Measurements from ENCODE around the gene INTS11.

INTS11 gene

DNA sequence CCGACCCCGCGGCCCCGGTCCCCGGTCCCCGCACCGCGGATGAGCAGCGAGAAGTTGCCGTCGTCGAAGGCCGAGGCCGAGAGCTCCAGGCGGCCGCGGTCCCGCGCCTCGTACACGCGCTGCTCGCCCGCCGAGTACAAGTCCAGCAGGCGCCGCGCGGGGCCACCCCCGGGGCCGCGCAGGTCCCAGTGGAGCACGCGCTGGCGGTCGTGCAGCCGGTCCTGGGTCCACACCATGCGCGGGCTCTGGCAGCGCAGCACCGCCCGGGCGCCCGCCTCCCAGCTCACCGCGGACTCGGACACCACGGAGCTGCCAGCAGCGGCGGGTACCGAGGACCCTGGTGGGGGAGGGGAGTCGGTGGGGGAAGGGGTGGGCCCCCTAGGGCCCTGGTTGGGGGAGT is 31.0 kb upstream of the INTS11 start:
- TF ChIP-seq, protein P1, sequence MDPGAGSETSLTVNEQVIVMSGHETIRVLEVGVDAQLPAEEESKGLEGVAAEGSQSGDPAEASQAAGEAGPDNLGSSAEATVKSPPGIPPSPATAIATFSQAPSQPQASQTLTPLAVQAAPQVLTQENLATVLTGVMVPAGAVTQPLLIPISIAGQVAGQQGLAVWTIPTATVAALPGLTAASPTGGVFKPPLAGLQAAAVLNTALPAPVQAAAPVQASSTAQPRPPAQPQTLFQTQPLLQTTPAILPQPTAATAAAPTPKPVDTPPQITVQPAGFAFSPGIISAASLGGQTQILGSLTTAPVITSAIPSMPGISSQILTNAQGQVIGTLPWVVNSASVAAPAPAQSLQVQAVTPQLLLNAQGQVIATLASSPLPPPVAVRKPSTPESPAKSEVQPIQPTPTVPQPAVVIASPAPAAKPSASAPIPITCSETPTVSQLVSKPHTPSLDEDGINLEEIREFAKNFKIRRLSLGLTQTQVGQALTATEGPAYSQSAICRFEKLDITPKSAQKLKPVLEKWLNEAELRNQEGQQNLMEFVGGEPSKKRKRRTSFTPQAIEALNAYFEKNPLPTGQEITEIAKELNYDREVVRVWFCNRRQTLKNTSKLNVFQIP (CRISPR knock-in tag; IDR thresholded peaks at IDR 0.05; ENCODE audit: borderline replicate concordance, low read depth): no peak
- TF ChIP-seq SNAI2 (CRISPR knock-in tag; IDR thresholded peaks at IDR 0.05): 0 out of 2 replicates have a peak, but pooled peaks have one; percentile 57
- ATAC-seq: peak; percentile 25

DNA sequence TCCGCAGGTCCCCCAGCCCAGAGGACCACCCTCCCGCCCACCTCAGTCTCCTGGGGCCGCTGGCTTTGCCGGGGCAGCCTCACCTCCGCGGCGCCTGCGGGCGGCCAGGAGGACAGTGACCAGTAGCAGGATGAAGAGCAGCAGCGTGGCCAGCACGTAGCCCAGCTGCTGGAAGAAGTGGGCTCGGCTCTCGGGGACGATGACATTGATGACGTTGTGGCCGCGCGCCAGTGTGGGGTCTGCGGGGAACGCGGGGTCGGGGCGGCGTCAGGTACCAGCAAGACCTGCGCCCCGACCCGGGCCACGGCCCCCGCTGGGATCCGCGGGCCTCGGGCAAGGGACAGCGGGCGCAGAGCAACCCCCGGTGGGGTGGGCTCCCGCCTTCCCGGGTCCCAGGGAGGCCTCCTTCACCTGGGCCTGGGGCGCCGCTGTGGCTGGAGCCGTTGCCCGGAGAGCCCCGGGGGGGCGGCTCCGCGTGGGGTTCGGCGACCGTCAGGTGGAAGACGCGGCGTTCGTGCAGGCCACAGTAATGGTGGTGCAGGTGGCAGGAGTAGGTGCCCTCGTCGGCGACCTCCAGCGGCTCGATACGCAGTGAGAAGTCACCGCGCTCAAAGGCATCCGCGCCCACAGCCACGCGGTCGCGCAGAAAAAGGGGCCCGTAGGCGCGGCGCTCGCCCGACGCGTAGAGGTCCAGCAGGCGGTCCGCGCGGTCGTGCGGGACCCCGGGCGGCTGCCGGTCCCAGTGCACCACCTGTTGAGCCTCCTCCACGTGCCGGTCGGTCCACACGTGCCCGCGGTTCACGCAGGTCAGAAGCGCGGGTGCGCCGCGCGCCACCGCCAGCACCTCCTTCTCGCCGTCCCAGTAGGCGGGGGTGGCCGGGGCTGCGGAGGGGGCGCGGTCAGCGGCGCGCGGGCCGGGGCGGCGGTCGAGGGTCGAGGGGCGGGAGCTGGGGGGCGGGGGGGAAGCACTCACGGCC is 30.1 kb upstream of the INTS11 start:
- ATAC-seq: peak; percentile 6; the same call in 1 of the 3 replicates
- TF ChIP-seq ZNF565 (CRISPR knock-in tag; conservative IDR thresholded peaks at IDR 0.05; ENCODE audit: low read depth) (no peak), ZFP30 (CRISPR knock-in tag; IDR thresholded peaks at IDR 0.05) (no peak), ISL1 (CRISPR knock-in tag; IDR thresholded peaks at IDR 0.05) (no peak), CSDC2 (CRISPR knock-in tag; IDR thresholded peaks at IDR 0.05) (no peak), ZNF70 (CRISPR knock-in tag; IDR thresholded peaks at IDR 0.05) (no peak), SNAI2 (CRISPR knock-in tag; IDR thresholded peaks at IDR 0.05) (no peak), TCF4 (CRISPR knock-in tag; IDR thresholded peaks at IDR 0.05; ENCODE audit: borderline replicate concordance) (no peak), ARNTL (CRISPR knock-in tag; IDR thresholded peaks at IDR 0.05; ENCODE audit: borderline replicate concordance, low read depth) (no peak), RARB (CRISPR knock-in tag; IDR thresholded peaks at IDR 0.05) (no peak), ZFP3 (CRISPR knock-in tag; IDR thresholded peaks at IDR 0.05) (no peak), OSR1 (CRISPR knock-in tag; IDR thresholded peaks at IDR 0.05) (no peak)
- TF ChIP-seq, protein P1 (CRISPR knock-in tag; IDR thresholded peaks at IDR 0.05; ENCODE audit: borderline replicate concordance, low read depth): no peak

DNA sequence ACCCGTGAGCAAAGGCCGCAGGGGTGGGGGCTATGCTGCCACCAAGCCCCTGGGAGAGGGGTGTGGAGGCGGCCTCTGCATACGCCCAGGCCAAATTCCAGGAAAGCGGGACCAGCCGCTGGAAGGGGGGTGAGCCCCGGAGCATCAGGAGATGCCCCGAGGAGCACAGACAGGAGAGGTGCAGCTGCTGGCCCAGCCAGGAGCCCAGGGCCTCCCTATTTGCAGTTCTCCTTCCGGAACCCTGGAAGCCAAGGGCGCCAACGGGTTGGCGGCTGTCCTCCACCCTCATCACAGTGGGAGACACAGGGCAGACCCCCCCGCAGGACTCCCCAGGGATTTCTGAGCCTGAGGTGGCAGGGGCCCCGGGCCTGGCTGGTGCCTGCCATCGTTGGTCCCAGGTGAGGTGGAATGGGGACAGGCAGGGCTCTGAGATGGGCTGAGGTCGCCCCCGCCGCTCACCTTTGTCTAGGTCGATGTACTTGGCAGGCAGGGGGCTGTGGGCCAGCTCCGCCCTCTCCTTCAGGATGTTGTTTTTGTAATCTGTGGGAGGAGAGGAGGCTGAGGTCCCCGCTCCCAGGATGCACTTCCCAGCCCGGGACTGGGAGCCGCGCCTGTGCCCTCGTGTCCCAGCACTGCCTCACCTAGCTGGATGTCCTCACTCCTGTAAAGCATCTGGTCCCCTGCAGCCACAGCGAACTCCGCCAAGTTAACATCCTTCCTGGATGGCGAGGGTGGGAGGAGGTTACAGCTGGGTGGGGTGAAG is 29.1 kb upstream of the INTS11 start:
- no peak for ATAC-seq
- TF ChIP-seq BACH2 (CRISPR knock-in tag; IDR thresholded peaks at IDR 0.05; ENCODE audit: borderline replicate concordance) (no peak), ARNTL (CRISPR knock-in tag; IDR thresholded peaks at IDR 0.05; ENCODE audit: borderline replicate concordance, low read depth) (no peak), RARB (CRISPR knock-in tag; IDR thresholded peaks at IDR 0.05) (no peak), ZNF70 (CRISPR knock-in tag; IDR thresholded peaks at IDR 0.05) (no peak), ZC3H10 (CRISPR knock-in tag; IDR thresholded peaks at IDR 0.05) (no peak), ZNF565 (CRISPR knock-in tag; conservative IDR thresholded peaks at IDR 0.05; ENCODE audit: low read depth) (no peak), ZNF8 (CRISPR knock-in tag; IDR thresholded peaks at IDR 0.05) (no peak), ZFP3 (CRISPR knock-in tag; IDR thresholded peaks at IDR 0.05) (no peak), OSR1 (CRISPR knock-in tag; IDR thresholded peaks at IDR 0.05) (no peak)
- TF ChIP-seq, protein P2, sequence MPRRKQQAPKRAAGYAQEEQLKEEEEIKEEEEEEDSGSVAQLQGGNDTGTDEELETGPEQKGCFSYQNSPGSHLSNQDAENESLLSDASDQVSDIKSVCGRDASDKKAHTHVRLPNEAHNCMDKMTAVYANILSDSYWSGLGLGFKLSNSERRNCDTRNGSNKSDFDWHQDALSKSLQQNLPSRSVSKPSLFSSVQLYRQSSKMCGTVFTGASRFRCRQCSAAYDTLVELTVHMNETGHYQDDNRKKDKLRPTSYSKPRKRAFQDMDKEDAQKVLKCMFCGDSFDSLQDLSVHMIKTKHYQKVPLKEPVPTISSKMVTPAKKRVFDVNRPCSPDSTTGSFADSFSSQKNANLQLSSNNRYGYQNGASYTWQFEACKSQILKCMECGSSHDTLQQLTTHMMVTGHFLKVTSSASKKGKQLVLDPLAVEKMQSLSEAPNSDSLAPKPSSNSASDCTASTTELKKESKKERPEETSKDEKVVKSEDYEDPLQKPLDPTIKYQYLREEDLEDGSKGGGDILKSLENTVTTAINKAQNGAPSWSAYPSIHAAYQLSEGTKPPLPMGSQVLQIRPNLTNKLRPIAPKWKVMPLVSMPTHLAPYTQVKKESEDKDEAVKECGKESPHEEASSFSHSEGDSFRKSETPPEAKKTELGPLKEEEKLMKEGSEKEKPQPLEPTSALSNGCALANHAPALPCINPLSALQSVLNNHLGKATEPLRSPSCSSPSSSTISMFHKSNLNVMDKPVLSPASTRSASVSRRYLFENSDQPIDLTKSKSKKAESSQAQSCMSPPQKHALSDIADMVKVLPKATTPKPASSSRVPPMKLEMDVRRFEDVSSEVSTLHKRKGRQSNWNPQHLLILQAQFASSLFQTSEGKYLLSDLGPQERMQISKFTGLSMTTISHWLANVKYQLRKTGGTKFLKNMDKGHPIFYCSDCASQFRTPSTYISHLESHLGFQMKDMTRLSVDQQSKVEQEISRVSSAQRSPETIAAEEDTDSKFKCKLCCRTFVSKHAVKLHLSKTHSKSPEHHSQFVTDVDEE (CRISPR knock-in tag; IDR thresholded peaks at IDR 0.05): no peak

DNA sequence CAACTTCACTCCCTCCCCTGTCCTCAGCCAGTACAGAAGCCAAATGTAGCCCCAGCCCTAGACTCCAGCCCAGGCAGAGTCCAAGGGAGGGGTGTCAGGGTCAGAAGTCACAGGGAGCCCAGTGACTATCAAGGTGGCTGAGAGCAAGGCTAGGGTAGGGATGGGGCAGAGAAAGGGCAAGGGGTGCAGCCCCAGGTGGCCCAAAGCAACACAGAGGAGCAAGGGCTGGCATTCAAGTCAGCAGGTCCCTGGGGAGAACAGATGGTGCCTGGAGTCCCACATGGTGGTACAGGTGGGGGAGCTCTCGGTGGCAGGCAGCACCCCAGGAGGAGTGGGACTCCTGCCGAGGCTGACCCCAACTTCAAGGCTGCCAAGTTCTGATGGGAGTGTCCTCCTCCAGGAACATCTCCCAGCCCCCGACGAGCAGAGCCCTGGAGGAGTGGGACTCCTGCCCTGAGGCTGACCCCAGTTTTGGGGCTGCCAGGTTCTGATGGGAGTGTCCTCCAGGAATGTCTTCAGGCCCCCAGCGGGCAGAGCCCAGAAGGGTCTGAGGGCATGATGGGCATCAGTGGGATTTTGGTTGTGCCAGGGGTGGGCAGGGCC is 28.4 kb upstream of the INTS11 start:
- no peak for ATAC-seq
- TF ChIP-seq, protein P2 (CRISPR knock-in tag; IDR thresholded peaks at IDR 0.05): no peak
- TF ChIP-seq, protein P3, sequence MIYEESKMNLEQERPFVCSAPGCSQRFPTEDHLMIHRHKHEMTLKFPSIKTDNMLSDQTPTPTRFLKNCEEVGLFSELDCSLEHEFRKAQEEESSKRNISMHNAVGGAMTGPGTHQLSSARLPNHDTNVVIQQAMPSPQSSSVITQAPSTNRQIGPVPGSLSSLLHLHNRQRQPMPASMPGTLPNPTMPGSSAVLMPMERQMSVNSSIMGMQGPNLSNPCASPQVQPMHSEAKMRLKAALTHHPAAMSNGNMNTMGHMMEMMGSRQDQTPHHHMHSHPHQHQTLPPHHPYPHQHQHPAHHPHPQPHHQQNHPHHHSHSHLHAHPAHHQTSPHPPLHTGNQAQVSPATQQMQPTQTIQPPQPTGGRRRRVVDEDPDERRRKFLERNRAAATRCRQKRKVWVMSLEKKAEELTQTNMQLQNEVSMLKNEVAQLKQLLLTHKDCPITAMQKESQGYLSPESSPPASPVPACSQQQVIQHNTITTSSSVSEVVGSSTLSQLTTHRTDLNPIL (CRISPR knock-in tag; IDR thresholded peaks at IDR 0.05; ENCODE audit: low read depth): no peak
- TF ChIP-seq ZFP30 (CRISPR knock-in tag; IDR thresholded peaks at IDR 0.05): no peak
